Astrocyte (in vitro differentiated cells and primary cell): ENCODE data around the gene RAB3GAP2. TPM values are rescaled to one million over a fixed set of nuclear protein-coding genes. Genes with fewer than 3 reads are reported as not detected.

Experiments used
- DNase-seq: peaks from one replicate; pipeline ENCODE4 v3.0.0-alpha.2; 2010; ENCODE audit warnings: low read depth
- FAIRE-seq: peaks from 2 replicates; lab custom pipeline; 2011; peaks lifted over from hg19 to GRCh38; lab: Jason Lieb, UNC
- H2AFZ ChIP-seq: 2 replicates; pipeline ENCODE4 v1.6.0; 2012; ENCODE audit warnings: low read depth, low read length, inconsistent platforms
- H3K27ac ChIP-seq: 2 replicates; pipeline ENCODE4 v1.5.1; 2011; ENCODE audit warnings: low read depth, low read length, inconsistent platforms
- H3K27me3 ChIP-seq: 2 replicates; pipeline ENCODE4 v1.6.0; 2011; ENCODE audit warnings: low read length, inconsistent platforms; ENCODE audit not compliant: insufficient read depth
- H3K36me3 ChIP-seq: 2 replicates; pipeline ENCODE4 v1.5.1; 2011; ENCODE audit warnings: low read length, inconsistent platforms; ENCODE audit not compliant: insufficient read depth
- H3K4me1 ChIP-seq: 2 replicates; pipeline ENCODE4 v1.5.1; 2011; ENCODE audit warnings: low read length, inconsistent platforms; ENCODE audit not compliant: insufficient read depth
- H3K4me2 ChIP-seq: 2 replicates; pipeline ENCODE4 v1.6.0; 2012; ENCODE audit warnings: low read length, inconsistent platforms
- H3K4me3 ChIP-seq: 2 replicates; pipeline ENCODE4 v1.5.1; 2011; ENCODE audit warnings: low read depth, mild to moderate bottlenecking, low read length, inconsistent platforms; ENCODE audit not compliant: insufficient read depth
- H3K79me2 ChIP-seq: 2 replicates; pipeline ENCODE4 v1.6.0; 2012; ENCODE audit warnings: mild to moderate bottlenecking, low read length, inconsistent platforms; ENCODE audit not compliant: insufficient read depth
- H3K9ac ChIP-seq: 2 replicates; pipeline ENCODE4 v1.6.0; 2012; ENCODE audit warnings: mild to moderate bottlenecking, low read length, inconsistent platforms
- H3K9me3 ChIP-seq: 2 replicates; pipeline ENCODE4 v1.5.1; 2012; ENCODE audit warnings: low read depth, mild to moderate bottlenecking, low read length, inconsistent platforms; ENCODE audit not compliant: insufficient read depth
- H4K20me1 ChIP-seq: 2 replicates; pipeline ENCODE4 v1.6.0; 2012; ENCODE audit warnings: low read length, inconsistent platforms; ENCODE audit not compliant: insufficient read depth
- H3K27ac Mint-ChIP-seq: one replicate; pipeline ENCODE4 v1.8.0; 2021; ENCODE audit warnings: mild to moderate bottlenecking, mixed read lengths; ENCODE audit not compliant: unreplicated experiment
- H3K27me3 Mint-ChIP-seq: one replicate; pipeline ENCODE4 v1.8.0; 2021; ENCODE audit warnings: low read depth, mixed read lengths; ENCODE audit not compliant: unreplicated experiment
- H3K36me3 Mint-ChIP-seq: one replicate; pipeline ENCODE4 v1.8.0; 2021; ENCODE audit warnings: low read depth, mixed read lengths; ENCODE audit not compliant: unreplicated experiment
- H3K4me1 Mint-ChIP-seq: one replicate; pipeline ENCODE4 v1.8.0; 2021; ENCODE audit warnings: low read depth, mixed read lengths; ENCODE audit not compliant: unreplicated experiment
- H3K4me3 Mint-ChIP-seq: one replicate; pipeline ENCODE4 v1.8.0; 2021; ENCODE audit warnings: mild to moderate bottlenecking, moderate library complexity, mixed read lengths; ENCODE audit not compliant: unreplicated experiment
- H3K9me3 Mint-ChIP-seq: one replicate; pipeline ENCODE4 v1.8.0; 2021; ENCODE audit warnings: mild to moderate bottlenecking, mixed read lengths; ENCODE audit not compliant: unreplicated experiment
- CTCF ChIP-seq: IDR thresholded peaks from 2 replicates; pipeline ENCODE4 v1.5.1; 2011; ENCODE audit warnings: low read depth, mild to moderate bottlenecking, inconsistent platforms, low read length, moderate library complexity; ENCODE audit not compliant: insufficient read depth
- EZH2 ChIP-seq: IDR thresholded peaks from 2 replicates; pipeline ENCODE4 v1.6.1; 2012; ENCODE audit warnings: mild to moderate bottlenecking, low read length, inconsistent platforms; ENCODE audit not compliant: insufficient read depth
- total RNA-seq: library from RNA; stranded (reverse); gene quantifications from 2 replicates; pipeline ENCODE4 v1.2.1, GENCODE V29; 2021

Gene RAB3GAP2
- total RNA-seq, 1 donor from 2014 or later = 68.1 TPM

- Mint-ChIP-seq H3K27me3 (no peaks in the 10 kb centered on the region), H3K36me3 (no peaks in the 10 kb centered on the region), H3K9me3 (no peaks in the 10 kb centered on the region), H3K4me3 (no peak overlapping the region), H3K27ac (no peak overlapping the region), H3K4me1 (peaks cover 12% of the 10 kb centered on the region)
- H3K4me3 ChIP-seq = no peak overlapping the region
- no peaks in the 10 kb centered on the region for H3K9me3 ChIP-seq
- no peak for FAIRE-seq
- no peaks in the 10 kb centered on the region for H3K4me1 ChIP-seq
- H3K4me2 ChIP-seq = no peak overlapping the region
- no peak overlapping the region for H3K9ac ChIP-seq
- H2AFZ ChIP-seq = no peak overlapping the region
- H4K20me1 ChIP-seq = no peaks in the 10 kb centered on the region
- TF ChIP-seq EZH2 = no peak
- TF ChIP-seq CTCF = no peak
- peak; percentile 84 for DNase-seq
- H3K27me3 ChIP-seq = peaks cover 19% of the 10 kb centered on the region
- no peaks in the 10 kb centered on the region for H3K79me2 ChIP-seq
- no peak overlapping the region for H3K27ac ChIP-seq
- H3K36me3 ChIP-seq = no peaks in the 10 kb centered on the region
Measured at GRCh38 chr1:220278991-220279390, 6.7 kb upstream of the RAB3GAP2 start.

- no peaks in the 10 kb centered on the region for H3K36me3 Mint-ChIP-seq
- no peak overlapping the region for H3K4me3 Mint-ChIP-seq
- H3K79me2 ChIP-seq = peaks cover 18% of the 10 kb centered on the region
- FAIRE-seq = no peak
- H3K9ac ChIP-seq = no peak overlapping the region
- no peak overlapping the region for H3K4me3 ChIP-seq
- TF ChIP-seq EZH2 (no peak), CTCF (no peak)
- no peak overlapping the region for H3K27ac Mint-ChIP-seq
- H3K4me1 Mint-ChIP-seq = peaks cover 14% of the 10 kb centered on the region
- H4K20me1 ChIP-seq = peaks cover 7% of the 10 kb centered on the region
- H3K27me3 Mint-ChIP-seq = no peaks in the 10 kb centered on the region
- no peak for DNase-seq
- no peaks in the 10 kb centered on the region for H3K36me3 ChIP-seq
- no peaks in the 10 kb centered on the region for H3K9me3 Mint-ChIP-seq
- H3K4me2 ChIP-seq = no peak overlapping the region
- H3K9me3 ChIP-seq = no peaks in the 10 kb centered on the region
- H3K4me1 ChIP-seq = peaks cover 9% of the 10 kb centered on the region
- H2AFZ ChIP-seq = no peak overlapping the region
- peaks cover 16% of the 10 kb centered on the region for H3K27me3 ChIP-seq
- H3K27ac ChIP-seq = no peak overlapping the region
Measured at GRCh38 chr1:220275430-220275829, 3.2 kb upstream of the RAB3GAP2 start.

GRCh38 chr1:220274251-220274855 is 2.1 kb upstream of the RAB3GAP2 start:
- Histone ChIP-seq H3K4me1 (peaks cover 14% of the 10 kb centered on the region), H3K9me3 (no peaks in the 10 kb centered on the region), H3K79me2 (peaks cover 28% of the 10 kb centered on the region), H3K36me3 (no peaks in the 10 kb centered on the region), H3K27ac (no peak overlapping the region), H3K9ac (no peak overlapping the region), H3K27me3 (peaks cover 6% of the 10 kb centered on the region), H3K4me2 (no peak overlapping the region), H3K4me3 (no peak overlapping the region), H4K20me1 (peaks cover 17% of the 10 kb centered on the region), H2AFZ (no peak overlapping the region)
- TF ChIP-seq EZH2 (no peak), CTCF (no peak)
- DNase-seq = peak; percentile 60
- no peak overlapping the region for H3K4me3 Mint-ChIP-seq
- peaks cover 14% of the 10 kb centered on the region for H3K4me1 Mint-ChIP-seq
- H3K27me3 Mint-ChIP-seq = no peaks in the 10 kb centered on the region
- no peaks in the 10 kb centered on the region for H3K36me3 Mint-ChIP-seq
- FAIRE-seq = no peak
- H3K27ac Mint-ChIP-seq = peak overlapping the region; percentile 53
- no peaks in the 10 kb centered on the region for H3K9me3 Mint-ChIP-seq
